GM19452 (cell line): Measurements from ENCODE around the gene RGS12.

Experiments used
- ATAC-seq: cut with Tn5 transposase; IDR thresholded peaks from one replicate; pipeline ENCODE4 v1.9.1; 2021; ENCODE audit not compliant: unreplicated experiment

Gene RGS12

GRCh38 chr4:3292571-3293400 is at the start of gene RGS12:
Gene RGS12 (plus strand): TSS chr4:3293021. CDS start chr4:3316171, 23,150 bp downstream.
- ATAC-seq: peak; percentile 68

GRCh38 chr4:3243136-3243780 is 49.6 kb upstream of the RGS12 start:
- no peak for ATAC-seq

GRCh38 chr4:3244002-3244401 is 48.8 kb upstream of the RGS12 start:
- ATAC-seq: no peak

- no peak for ATAC-seq
These were observed 48.1 kb upstream of the RGS12 start for GRCh38 chr4:3244747-3245146.

- no peak for ATAC-seq
These were observed 47.1 kb upstream of the RGS12 start for GRCh38 chr4:3245676-3246075.

GRCh38 chr4:3246458-3247398 is 46.1 kb upstream of the RGS12 start:
- ATAC-seq: no peak

GRCh38 chr4:3247399-3248177 is 45.2 kb upstream of the RGS12 start:
- no peak for ATAC-seq

- no peak for ATAC-seq
These were observed 44.7 kb upstream of the RGS12 start for GRCh38 chr4:3248178-3248480.

- ATAC-seq: no peak
These were observed 43.8 kb upstream of the RGS12 start, which contains the start of gene MSANTD1 for GRCh38 chr4:3248811-3249661. Gene MSANTD1 (plus strand): TSS chr4:3249159. CDS start chr4:3249223, 64 bp downstream.

- no peak for ATAC-seq
These were observed 42.9 kb upstream of the RGS12 start for GRCh38 chr4:3249711-3250437.

- no peak for ATAC-seq
These were observed 42.3 kb upstream of the RGS12 start for GRCh38 chr4:3250438-3250955.

GRCh38 chr4:3250956-3251690 is 41.7 kb upstream of the RGS12 start:
- no peak for ATAC-seq

- ATAC-seq: no peak
These were observed 40.9 kb upstream of the RGS12 start for GRCh38 chr4:3251691-3252479.

- ATAC-seq: no peak
These were observed 40.4 kb upstream of the RGS12 start for GRCh38 chr4:3252480-3252828.

GRCh38 chr4:3252831-3253641 is 39.8 kb upstream of the RGS12 start:
- no peak for ATAC-seq

GRCh38 chr4:3253808-3254207 is 39.0 kb upstream of the RGS12 start:
- no peak for ATAC-seq
